B cell (primary cell): ENCODE results near the gene KCNA4. TPM values are rescaled to one million over a fixed set of nuclear protein-coding genes. Genes with fewer than 3 reads are reported as not detected.

Experiments
- ATAC-seq: fragments of 200-7000 bp; cut with Tn5 transposase; one replicate; pipeline ENCODE4 v1.10.0; 2021; ENCODE audit warnings: low read depth, mild to moderate bottlenecking, moderate number of reproducible peaks, moderate library complexity
- CTCF ChIA-PET: fragments of 350-600 bp; sonication (Branson Sonifier 250); formaldehyde crosslinking; loops from one replicate; lab custom pipeline; 2021; ENCODE audit warnings: antibody characterized with exemption, inconsistent platforms; lab: Charles Lee
- POLR2A ChIA-PET: fragments of 350-600 bp; sonication (Branson Sonifier 250); formaldehyde crosslinking; loops from one replicate; lab custom pipeline; 2021; ENCODE audit warnings: antibody characterized with exemption; lab: Charles Lee
- DNase-seq: peaks from one replicate; pipeline ENCODE4 v3.0.0; 2013
- H2AFZ ChIP-seq: 2 replicates; pipeline ENCODE4 v1.6.1; 2012; ENCODE audit warnings: mild to moderate bottlenecking, low read depth, low read length; ENCODE audit not compliant: insufficient read depth, poor library complexity, severe bottlenecking
- H3K27ac ChIP-seq, 2 donors: 1 replicate in 1 of 2; 2 replicates in 1 of 2; pipeline ENCODE4 v1.5.1; 2012 to 2013; ENCODE audit warnings: low read length in 2 of 2, mild to moderate bottlenecking in 2 of 2, moderate library complexity in 1 of 2
- H3K27me3 ChIP-seq, 4 experiments: fragments of 200-600 bp in 1 of 4; sonication (generic) in 1 of 4; replicated peaks in 1 of 4; 1 replicate in 2 of 4; 2 replicates in 2 of 4; pipeline versions ENCODE4 v1.6.1 to v1.7.0; 2013 to 2016; ENCODE audit warnings: low read length in 3 of 4, mild to moderate bottlenecking in 2 of 4, mixed read lengths in 1 of 4, moderate library complexity in 1 of 4; ENCODE audit not compliant: insufficient read depth in 4 of 4, control insufficient read depth in 3 of 4; ENCODE audit errors: control extremely low read depth in 1 of 4
- H3K36me3 ChIP-seq, 2 experiments: replicated peaks in 1 of 2; 1 replicate in 1 of 2; 2 replicates in 1 of 2; pipeline versions ENCODE4 v1.6.1 to v1.7.1; 2013; ENCODE audit warnings: low read length in 1 of 2; ENCODE audit not compliant: insufficient read depth in 2 of 2, control insufficient read depth in 1 of 2; ENCODE audit errors: control extremely low read depth in 1 of 2, extremely low read depth in 1 of 2
- H3K4me1 ChIP-seq, 2 donors: fragments of 200-600 bp in 1 of 2; sonication (generic) in 1 of 2; 1 replicate in 1 of 2; 2 replicates in 1 of 2; pipeline versions ENCODE4 v1.5.1 to v1.6.1; 2013 to 2017; ENCODE audit warnings: low read length in 2 of 2; ENCODE audit not compliant: control insufficient read depth in 2 of 2, insufficient read depth in 2 of 2
- H3K4me2 ChIP-seq: replicated peaks from 2 replicates; pipeline ENCODE3; 2012; ENCODE audit warnings: mild to moderate bottlenecking, low read depth, low read length; ENCODE audit not compliant: poor library complexity, severe bottlenecking
- H3K4me3 ChIP-seq, 5 experiments: fragments of 200-600 bp in 1 of 5; sonication (generic) in 1 of 5; 1 replicate in 3 of 5; 2 replicates in 2 of 5; pipeline versions ENCODE4 v1.5.1 to v1.7.0; 2011 to 2016; ENCODE audit warnings: low read length in 4 of 5, mild to moderate bottlenecking in 4 of 5, low read depth in 2 of 5, control low read depth in 1 of 5, moderate library complexity in 1 of 5; ENCODE audit not compliant: insufficient read depth in 1 of 5; ENCODE audit errors: control extremely low read depth in 1 of 5, extremely low read depth in 1 of 5
- H3K79me2 ChIP-seq: fragments of 200-600 bp; sonication (generic); one replicate; pipeline ENCODE4 v1.6.0; 2016; ENCODE audit warnings: low read length; ENCODE audit not compliant: control insufficient read depth, insufficient read depth
- H3K9ac ChIP-seq: fragments of 200-600 bp; sonication (generic); 2 replicates; pipeline ENCODE4 v1.6.1; 2017; ENCODE audit warnings: mild to moderate bottlenecking, low read length, moderate library complexity
- H3K9me3 ChIP-seq, 3 donors: one replicate each; pipeline versions ENCODE4 v1.6.1 to v1.7.1; 2013; ENCODE audit warnings: low read length in 2 of 3; ENCODE audit not compliant: control insufficient read depth in 2 of 3, insufficient read depth in 1 of 3; ENCODE audit errors: control extremely low read depth in 1 of 3
- H4K20me1 ChIP-seq: 2 replicates; pipeline ENCODE4 v1.6.0; 2012; ENCODE audit warnings: mild to moderate bottlenecking, low read length; ENCODE audit not compliant: insufficient read depth, control insufficient read depth, poor library complexity, severe bottlenecking
- H3K27ac Mint-ChIP-seq: one replicate; pipeline ENCODE4 v1.8.0; 2021; ENCODE audit warnings: mixed read lengths
- H3K27me3 Mint-ChIP-seq: one replicate; pipeline ENCODE4 v1.8.0; 2021; ENCODE audit warnings: mixed read lengths
- H3K4me1 Mint-ChIP-seq: one replicate; pipeline ENCODE4 v1.8.0; 2021; ENCODE audit warnings: mixed read lengths
- H3K4me3 Mint-ChIP-seq: one replicate; pipeline ENCODE4 v1.8.0; 2021; ENCODE audit warnings: mixed read lengths
- H3K9me3 Mint-ChIP-seq: one replicate; pipeline ENCODE4 v1.8.0; 2022; ENCODE audit warnings: mixed read lengths; ENCODE audit not compliant: insufficient read depth
- EZH2 ChIP-seq: IDR thresholded peaks from 2 replicates; pipeline ENCODE4 v1.6.1; 2012; ENCODE audit warnings: borderline replicate concordance, low read depth, mild to moderate bottlenecking, moderate library complexity, low read length; ENCODE audit not compliant: insufficient read depth, poor library complexity, severe bottlenecking
- WGBS: methylation state at CpG from one replicate; pipeline ENCODE4 v1.1.5; 2013; ENCODE audit warnings: missing lambda C conversion rate; ENCODE audit not compliant: insufficient coverage; 5-methylcytosine and 5-hydroxymethylcytosine counted together
- intact Hi-C: fragments of 100-400 bp; cut with micrococcal nuclease; formaldehyde crosslinking; loops from one replicate; pipeline ENCODE4 v1.10.0; 2022
- polyA minus RNA-seq: library from RNA; depleted of rRNA, polyadenylated mRNA; stranded (reverse); fragments of >200 nt; gene quantifications from 2 replicates; pipeline ENCODE4 v1.2.3, GENCODE V29; 2012
- polyA plus RNA-seq: library from polyadenylated mRNA; depleted of rRNA; stranded (reverse); fragments of >200 nt; gene quantifications from 2 replicates; pipeline ENCODE4 v1.2.3, GENCODE V29; 2012
- total RNA-seq, 2 donors: library from RNA; stranded (reverse); fragments of 120-200 nt in 1 of 2; gene quantifications; 1 replicate in 1 of 2; 2 replicates in 1 of 2; pipeline versions ENCODE4 v1.2.3 to v1.2.4, GENCODE V29; 2013 to 2022
- TF ChIP-seq, protein P1 (sequence below): fragments of 200-600 bp; IDR thresholded peaks from one replicate; pipeline ENCODE4 v1.8.0; 2022; ENCODE audit warnings: antibody characterized with exemption, mild to moderate bottlenecking

Gene KCNA4
- total RNA-seq (not detected in 2 replicates), polyA plus RNA-seq (not detected in 2 replicates), polyA minus RNA-seq (not detected in 2 replicates)
- not detected for total RNA-seq (2013)

DNA sequence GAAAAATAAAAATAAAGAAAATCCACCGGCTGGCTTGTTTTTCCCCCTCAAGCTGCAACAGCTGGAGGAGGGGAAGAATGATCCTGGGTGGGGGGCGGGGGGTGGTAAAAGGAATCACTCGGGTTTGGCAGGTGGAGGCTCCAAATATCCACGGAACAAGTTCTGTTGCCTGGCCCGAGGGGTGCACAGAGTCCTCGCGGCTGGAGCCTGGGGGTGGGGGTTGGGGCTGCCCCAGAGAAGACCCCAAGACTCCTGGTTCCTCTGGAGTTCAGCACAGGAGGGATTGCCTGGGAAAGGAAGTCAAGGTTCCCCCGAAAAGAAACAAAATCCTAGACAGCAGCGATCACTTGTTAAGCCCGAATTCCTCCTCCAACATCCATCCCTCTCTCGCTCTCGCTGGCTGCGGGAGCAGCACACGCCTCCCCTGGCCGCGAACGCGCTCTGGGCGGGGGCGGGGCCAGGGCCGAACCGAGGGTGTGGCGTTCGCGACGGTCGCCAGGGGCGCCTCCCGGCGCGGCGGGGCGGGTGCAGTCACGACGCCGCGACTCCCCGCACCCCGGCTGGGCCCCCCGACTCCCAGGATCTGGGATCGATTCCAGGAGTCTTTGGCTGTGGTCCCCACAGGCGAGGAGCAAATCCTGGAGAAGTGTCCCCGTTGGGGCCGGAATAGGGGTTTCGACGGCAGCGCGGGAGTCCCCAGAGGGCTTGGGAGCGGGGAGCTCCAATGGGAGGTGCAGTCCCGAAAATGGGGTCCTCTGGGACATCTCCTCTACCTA is at the start of gene KCNA4:
TSS of gene KCNA4 (minus strand) at position 443 of the 776 bp plus-strand sequence. CDS start 4,352 bp downstream, outside the sequence.
- POLR2A ChIA-PET = no interaction called here
- no peak for ATAC-seq
- no peak within 1 kb of the TSS for H2AFZ ChIP-seq
- H3K36me3 ChIP-seq = no peaks in the 10 kb centered on the region
- intact Hi-C loops = no loop called here
- peaks cover 0 to 24% (median 1%) of the 10 kb centered on the region in 3 donors for H3K9me3 ChIP-seq
- no peaks in the 10 kb centered on the region for H3K4me1 ChIP-seq
- Mint-ChIP-seq H3K4me1 (no peaks in the 10 kb centered on the region), H3K9me3 (no peaks in the 10 kb centered on the region), H3K27ac (no peak within 1 kb of the TSS), H3K4me3 (no peak within 1 kb of the TSS), H3K27me3 (peaks cover 19% of the 10 kb centered on the region)
- no peaks in the 10 kb centered on the region for H3K79me2 ChIP-seq
- H3K4me2 ChIP-seq = no peak within 1 kb of the TSS
- no peak within 1 kb of the TSS for H3K27ac ChIP-seq
- TF ChIP-seq, protein P1, sequence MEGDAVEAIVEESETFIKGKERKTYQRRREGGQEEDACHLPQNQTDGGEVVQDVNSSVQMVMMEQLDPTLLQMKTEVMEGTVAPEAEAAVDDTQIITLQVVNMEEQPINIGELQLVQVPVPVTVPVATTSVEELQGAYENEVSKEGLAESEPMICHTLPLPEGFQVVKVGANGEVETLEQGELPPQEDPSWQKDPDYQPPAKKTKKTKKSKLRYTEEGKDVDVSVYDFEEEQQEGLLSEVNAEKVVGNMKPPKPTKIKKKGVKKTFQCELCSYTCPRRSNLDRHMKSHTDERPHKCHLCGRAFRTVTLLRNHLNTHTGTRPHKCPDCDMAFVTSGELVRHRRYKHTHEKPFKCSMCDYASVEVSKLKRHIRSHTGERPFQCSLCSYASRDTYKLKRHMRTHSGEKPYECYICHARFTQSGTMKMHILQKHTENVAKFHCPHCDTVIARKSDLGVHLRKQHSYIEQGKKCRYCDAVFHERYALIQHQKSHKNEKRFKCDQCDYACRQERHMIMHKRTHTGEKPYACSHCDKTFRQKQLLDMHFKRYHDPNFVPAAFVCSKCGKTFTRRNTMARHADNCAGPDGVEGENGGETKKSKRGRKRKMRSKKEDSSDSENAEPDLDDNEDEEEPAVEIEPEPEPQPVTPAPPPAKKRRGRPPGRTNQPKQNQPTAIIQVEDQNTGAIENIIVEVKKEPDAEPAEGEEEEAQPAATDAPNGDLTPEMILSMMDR = no peak
- no peak for TF ChIP-seq EZH2
- H3K27me3 ChIP-seq = peaks cover 0 to 34% (median 21%) of the 10 kb centered on the region in 4 experiments
- CTCF ChIA-PET = no interaction called here
- H3K4me3 ChIP-seq = no peak within 1 kb of the TSS
- no peak for DNase-seq
- WGBS = 11% methylated on average over 47 of the region's 50 CpGs
- no peak within 1 kb of the TSS for H3K9ac ChIP-seq
- H4K20me1 ChIP-seq = no peaks in the 10 kb centered on the region

DNA sequence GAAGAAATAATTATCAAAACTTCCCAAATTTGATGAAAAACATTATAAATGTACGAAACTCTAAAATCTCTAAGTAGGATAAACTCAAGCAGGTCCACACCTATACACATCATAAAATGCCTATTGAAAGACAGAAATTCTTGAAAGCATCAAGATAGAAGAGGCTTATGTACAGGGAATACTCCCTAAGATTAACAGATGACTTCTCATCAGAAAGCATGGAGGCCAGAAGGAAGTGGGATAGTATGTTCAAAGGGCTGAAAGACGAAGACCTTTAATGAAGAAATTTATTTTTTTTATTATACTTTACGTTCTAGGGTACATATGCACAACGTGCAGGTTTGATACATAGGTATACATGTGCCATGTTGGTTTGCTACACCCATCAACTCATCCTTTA is 45.3 kb upstream of the KCNA4 start:
- no peaks in the 10 kb centered on the region for H3K4me1 ChIP-seq
- no peak for DNase-seq
- peaks cover 2% of the 10 kb centered on the region for H3K9me3 Mint-ChIP-seq

More for the DNA sequence above, 45.3 kb upstream of the KCNA4 start:
- TF ChIP-seq, protein P1 = no peak
- no peak for TF ChIP-seq EZH2
- ATAC-seq = no peak
- H3K27me3 Mint-ChIP-seq = no peaks in the 10 kb centered on the region
- ChIA-PET CTCF (no interaction called here), POLR2A (no interaction called here)
- intact Hi-C loops = no loop called here
- H3K4me3 Mint-ChIP-seq = no peak overlapping the region
- no CpG with 5 or more reads among the region's 4 CpGs for WGBS
- H3K4me1 Mint-ChIP-seq = no peaks in the 10 kb centered on the region
- H3K4me2 ChIP-seq = no peak overlapping the region
- H3K9ac ChIP-seq = no peak overlapping the region
- no peak overlapping the region for H3K4me3 ChIP-seq
- no peak overlapping the region for H3K27ac Mint-ChIP-seq
- H4K20me1 ChIP-seq = no peaks in the 10 kb centered on the region
- H2AFZ ChIP-seq = no peak overlapping the region
- no peaks in the 10 kb centered on the region for H3K36me3 ChIP-seq
- H3K79me2 ChIP-seq = no peaks in the 10 kb centered on the region
- no peaks in the 10 kb centered on the region for H3K27me3 ChIP-seq
- H3K27ac ChIP-seq = no peak overlapping the region
- H3K9me3 ChIP-seq = peaks cover 0 to 4% (median 0%) of the 10 kb centered on the region in 3 donors
